ENCODE data around the gene LRTM2. TPM values are rescaled to one million over a fixed set of nuclear protein-coding genes. Genes with fewer than 3 reads are reported as not detected.

The LRTM2 gene
- total RNA-seq, 1 donor from 2014 or later, result not detected

DNA sequence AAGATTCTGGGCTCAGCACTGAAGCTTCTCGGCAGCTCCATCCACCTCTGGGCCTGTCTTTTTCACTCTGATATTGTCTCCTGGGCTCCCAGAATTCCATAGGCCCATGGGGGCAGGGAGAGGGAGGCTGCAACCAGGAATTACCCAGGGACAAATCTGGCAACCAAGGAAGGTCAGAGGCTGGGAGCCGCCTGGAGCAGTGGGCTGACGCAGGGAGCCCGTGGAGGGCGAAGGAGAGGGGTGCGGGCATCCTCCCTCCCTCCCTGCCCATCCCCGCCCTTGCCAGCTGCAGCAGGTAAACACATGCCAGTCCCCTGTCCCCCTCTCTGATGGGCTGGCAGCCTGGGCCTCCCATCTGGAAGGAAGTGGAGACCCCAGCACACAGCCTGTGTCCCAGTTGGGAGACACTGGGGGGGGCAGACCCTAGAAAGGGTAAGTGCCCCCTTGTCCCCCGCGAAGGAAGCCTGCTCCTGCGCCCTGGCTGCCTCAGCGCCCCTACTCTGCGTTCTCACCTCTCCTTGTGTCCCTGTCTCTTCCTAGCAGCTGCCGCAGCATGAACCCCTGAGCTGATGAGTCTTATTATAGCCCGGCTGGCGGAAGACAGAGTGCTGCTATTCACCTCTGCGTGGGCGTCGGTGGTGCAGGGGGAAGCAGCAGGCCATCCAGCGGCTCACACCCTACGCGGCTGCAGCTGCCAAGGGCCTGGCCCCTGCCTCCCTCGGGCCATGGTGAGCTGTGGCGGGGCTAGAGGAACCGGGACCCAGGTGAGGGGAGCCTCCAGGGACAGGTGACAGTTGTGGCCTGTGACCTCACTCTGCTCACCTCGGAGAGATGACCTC is 6.7 kb downstream of the LRTM2 start:
- ATAC-seq (no peak), DNase-seq (no peak)
- Histone ChIP-seq H3K9me3 (no peaks in the 10 kb centered on the region), H3K4me3 (no peak overlapping the region), H3K36me3 (no peaks in the 10 kb centered on the region), H3K27ac (no peak overlapping the region), H3K4me1 (no peaks in the 10 kb centered on the region), H3K27me3 (peaks cover 51% of the 10 kb centered on the region)
- TF ChIP-seq, protein P1, sequence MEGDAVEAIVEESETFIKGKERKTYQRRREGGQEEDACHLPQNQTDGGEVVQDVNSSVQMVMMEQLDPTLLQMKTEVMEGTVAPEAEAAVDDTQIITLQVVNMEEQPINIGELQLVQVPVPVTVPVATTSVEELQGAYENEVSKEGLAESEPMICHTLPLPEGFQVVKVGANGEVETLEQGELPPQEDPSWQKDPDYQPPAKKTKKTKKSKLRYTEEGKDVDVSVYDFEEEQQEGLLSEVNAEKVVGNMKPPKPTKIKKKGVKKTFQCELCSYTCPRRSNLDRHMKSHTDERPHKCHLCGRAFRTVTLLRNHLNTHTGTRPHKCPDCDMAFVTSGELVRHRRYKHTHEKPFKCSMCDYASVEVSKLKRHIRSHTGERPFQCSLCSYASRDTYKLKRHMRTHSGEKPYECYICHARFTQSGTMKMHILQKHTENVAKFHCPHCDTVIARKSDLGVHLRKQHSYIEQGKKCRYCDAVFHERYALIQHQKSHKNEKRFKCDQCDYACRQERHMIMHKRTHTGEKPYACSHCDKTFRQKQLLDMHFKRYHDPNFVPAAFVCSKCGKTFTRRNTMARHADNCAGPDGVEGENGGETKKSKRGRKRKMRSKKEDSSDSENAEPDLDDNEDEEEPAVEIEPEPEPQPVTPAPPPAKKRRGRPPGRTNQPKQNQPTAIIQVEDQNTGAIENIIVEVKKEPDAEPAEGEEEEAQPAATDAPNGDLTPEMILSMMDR (IDR thresholded peaks at IDR 0.05), result no peak
- intact Hi-C loops (cut with DNase I), result no loop called here

DNA sequence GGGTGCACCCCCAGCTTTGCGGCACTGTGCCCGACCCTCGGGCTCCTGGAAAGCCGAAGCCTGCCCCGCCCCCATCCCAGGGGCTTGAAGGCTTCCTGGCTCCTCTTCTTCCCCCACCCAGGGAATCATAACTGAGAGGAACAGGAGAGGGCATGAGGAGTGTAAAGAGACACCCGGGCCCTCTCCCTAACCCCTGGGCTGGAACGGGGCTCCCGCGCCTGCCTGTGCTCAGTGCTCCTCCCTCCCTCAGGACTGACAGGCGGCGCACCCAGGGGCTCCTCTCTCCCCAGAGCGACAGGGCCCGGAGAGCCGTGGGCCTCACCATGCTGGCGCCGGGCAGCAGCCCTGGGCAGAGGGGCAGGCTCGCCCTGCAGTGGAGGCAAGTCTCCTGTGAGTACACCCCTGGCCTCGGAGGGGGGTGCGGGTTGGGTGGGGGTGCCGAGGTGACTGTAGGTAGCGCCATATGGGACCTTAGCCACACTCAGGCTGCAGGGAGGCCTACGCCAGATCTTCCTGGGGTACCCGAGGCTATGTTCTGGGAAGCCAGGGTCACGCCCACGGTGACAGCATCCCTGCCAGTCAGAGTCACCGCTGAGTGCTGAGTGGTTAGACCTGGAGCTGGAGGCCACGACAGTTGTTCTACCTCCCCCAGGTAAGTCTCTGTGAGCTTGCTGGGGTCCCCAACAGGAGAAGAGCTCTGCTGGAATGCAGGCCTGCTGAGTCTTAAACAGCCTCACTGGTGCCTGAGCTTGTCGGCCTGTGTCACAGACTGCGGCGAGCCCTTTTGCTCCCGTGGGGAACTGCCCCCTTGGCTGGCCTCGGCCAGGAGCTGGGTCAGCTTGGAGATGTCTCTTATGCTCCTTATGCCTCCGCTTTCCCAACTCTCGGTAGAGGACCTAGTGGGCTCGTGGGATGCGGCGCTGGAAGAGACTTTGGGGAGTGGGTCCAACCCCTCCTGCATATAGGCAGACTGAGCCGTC is 7.8 kb downstream of the LRTM2 start:
- Histone ChIP-seq H3K36me3 (no peaks in the 10 kb centered on the region), H3K4me1 (no peaks in the 10 kb centered on the region), H3K27me3 (peaks cover 42% of the 10 kb centered on the region), H3K9me3 (no peaks in the 10 kb centered on the region), H3K27ac (no peak overlapping the region), H3K4me3 (no peak overlapping the region)
- TF ChIP-seq, protein P1 (IDR thresholded peaks at IDR 0.05), result no peak
- ATAC-seq, result no peak
- intact Hi-C loops (cut with DNase I), result no loop called here
- DNase-seq, result no peak

DNA sequence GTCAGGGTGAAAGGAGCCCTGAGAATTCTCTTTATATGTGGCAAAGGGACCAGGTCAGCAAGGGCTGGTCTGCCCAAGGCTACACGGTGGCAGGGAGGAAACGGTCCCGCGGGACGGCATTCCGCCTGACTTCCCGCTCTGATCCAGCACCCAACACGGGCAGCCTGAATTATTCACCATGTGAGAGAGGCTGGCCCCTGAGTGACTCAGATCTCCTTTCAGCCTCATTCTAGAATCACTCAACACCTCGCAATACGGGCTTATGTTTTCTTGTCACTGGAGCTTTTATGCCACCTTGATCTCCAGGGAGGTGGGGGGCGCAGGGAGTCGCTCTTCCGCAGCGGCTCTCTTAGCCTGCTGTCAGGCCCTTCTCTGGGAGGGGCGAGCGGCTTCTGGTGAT is 8.5 kb downstream of the LRTM2 start:
- intact Hi-C loops (cut with DNase I), result no loop called here
- Histone ChIP-seq H3K4me3 (no peak overlapping the region), H3K36me3 (no peaks in the 10 kb centered on the region), H3K27me3 (peaks cover 38% of the 10 kb centered on the region), H3K27ac (no peak overlapping the region), H3K4me1 (no peaks in the 10 kb centered on the region), H3K9me3 (no peaks in the 10 kb centered on the region)
- DNase-seq (no peak), ATAC-seq (no peak)
- TF ChIP-seq, protein P1 (IDR thresholded peaks at IDR 0.05), result no peak

DNA sequence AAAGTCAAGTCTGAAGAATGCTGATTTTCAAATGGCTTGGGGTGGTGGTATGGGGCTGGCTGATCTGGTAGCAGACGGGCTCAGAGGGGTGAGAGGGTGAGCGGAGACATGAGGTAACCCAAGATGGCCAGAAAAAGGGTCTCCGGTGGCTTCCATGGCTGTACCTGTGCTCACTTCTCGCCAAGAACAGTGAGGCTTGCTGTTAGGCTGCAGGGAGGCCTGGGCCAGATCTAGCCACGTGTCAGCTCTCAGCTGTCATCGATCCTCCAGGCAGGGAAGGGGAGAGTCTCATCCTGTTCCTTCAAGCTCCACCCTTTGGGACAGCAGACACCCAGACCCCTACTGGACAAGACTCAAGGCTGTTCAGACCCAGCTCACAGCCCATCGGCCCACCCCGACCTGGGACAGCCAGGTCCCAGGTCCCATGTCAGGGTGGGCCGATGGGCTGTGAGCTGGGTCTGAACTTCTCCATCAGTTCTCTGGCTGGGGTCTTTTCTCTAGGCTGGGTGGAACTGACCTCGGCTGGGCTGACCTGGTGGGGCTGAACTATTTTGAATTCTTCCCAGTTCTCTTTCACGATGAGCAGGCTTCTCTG is 9.0 kb downstream of the LRTM2 start:
- Histone ChIP-seq H3K4me3 (no peak overlapping the region), H3K36me3 (no peaks in the 10 kb centered on the region), H3K27me3 (peaks cover 38% of the 10 kb centered on the region), H3K4me1 (no peaks in the 10 kb centered on the region), H3K27ac (no peak overlapping the region), H3K9me3 (no peaks in the 10 kb centered on the region)
- DNase-seq, result no peak
- intact Hi-C loops (cut with DNase I), result no loop called here
- TF ChIP-seq, protein P1 (IDR thresholded peaks at IDR 0.05), result no peak
- no peak for ATAC-seq

DNA sequence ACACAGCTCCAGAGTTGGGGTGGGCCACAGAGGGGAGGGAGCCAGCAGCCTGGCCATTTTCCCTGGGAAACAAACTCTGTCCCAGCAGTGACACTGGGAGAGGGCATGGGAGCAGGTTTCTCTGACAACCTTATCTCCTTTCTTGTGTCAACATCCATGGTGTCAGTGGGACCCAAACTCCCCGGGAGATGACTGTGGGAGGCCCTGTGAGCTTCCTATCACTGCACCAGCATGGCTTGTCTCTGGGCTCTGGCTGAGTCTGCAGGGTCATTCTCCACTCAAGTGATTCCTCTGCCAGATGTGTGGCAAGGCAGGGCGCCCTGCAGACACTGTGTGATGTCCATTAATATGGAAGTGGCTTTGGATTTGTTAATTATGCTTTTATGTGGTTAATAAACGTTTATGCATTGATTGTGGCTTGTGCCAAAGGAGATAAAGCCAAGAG is 10.1 kb downstream of the LRTM2 start:
- H3K4me1 ChIP-seq, result no peaks in the 10 kb centered on the region
- no peak for ATAC-seq
- H3K27me3 ChIP-seq, result peaks cover 38% of the 10 kb centered on the region
- TF ChIP-seq, protein P1 (IDR thresholded peaks at IDR 0.05), result no peak
- H3K9me3 ChIP-seq, result no peaks in the 10 kb centered on the region
- intact Hi-C loops (cut with DNase I), result no loop called here
- H3K27ac ChIP-seq, result no peak overlapping the region
- DNase-seq, result no peak
- no peaks in the 10 kb centered on the region for H3K36me3 ChIP-seq
- no peak overlapping the region for H3K4me3 ChIP-seq
